GM12873 (cell line): Measurements from ENCODE around the gene SHANK1.

ENCODE experiments used
- TF ChIP-seq, protein P1 (sequence below): IDR thresholded peaks from 2 replicates; pipeline ENCODE4 v1.5.1; 2012; ENCODE audit warnings: low read depth, mild to moderate bottlenecking, moderate library complexity, low read length, control low read depth; ENCODE audit not compliant: insufficient read depth; ENCODE audit errors: missing control alignments

The SHANK1 gene

DNA sequence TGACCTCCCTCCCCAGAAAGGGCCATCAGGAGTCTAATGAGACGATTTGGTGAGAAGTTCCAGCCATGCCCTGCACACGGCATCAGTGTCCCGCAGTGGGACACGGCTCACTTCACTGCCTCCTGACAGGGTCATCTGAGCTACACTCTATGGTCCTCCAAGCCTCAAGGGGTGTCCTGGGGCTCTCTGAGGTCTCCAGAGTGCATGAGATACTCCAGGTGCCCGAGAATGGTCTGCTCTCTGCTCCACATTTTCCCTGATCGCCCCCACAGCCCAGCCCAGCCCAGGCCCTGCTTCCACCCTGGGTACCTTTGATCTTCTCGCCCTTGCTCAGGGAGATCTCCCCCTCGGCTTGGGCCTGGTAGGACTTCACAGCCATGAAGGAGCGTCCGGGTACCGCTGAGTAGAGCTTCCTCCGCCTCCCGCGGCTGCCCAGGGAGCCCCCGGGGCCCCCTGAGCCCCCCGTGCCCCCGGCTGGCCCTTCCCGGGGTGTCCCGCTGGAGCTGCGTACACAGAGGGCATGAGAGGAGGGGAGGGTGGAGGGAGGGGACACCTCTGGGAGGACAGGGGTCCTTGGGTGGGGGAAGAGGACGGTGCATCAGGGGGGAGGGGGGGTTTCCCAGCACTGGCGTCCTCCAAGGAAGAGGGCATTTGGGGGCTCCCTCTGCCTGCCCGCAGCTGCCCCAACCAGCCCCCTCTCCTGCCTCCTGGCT lies 17.3 kb downstream of the SHANK1 start:
- TF ChIP-seq, protein P1, sequence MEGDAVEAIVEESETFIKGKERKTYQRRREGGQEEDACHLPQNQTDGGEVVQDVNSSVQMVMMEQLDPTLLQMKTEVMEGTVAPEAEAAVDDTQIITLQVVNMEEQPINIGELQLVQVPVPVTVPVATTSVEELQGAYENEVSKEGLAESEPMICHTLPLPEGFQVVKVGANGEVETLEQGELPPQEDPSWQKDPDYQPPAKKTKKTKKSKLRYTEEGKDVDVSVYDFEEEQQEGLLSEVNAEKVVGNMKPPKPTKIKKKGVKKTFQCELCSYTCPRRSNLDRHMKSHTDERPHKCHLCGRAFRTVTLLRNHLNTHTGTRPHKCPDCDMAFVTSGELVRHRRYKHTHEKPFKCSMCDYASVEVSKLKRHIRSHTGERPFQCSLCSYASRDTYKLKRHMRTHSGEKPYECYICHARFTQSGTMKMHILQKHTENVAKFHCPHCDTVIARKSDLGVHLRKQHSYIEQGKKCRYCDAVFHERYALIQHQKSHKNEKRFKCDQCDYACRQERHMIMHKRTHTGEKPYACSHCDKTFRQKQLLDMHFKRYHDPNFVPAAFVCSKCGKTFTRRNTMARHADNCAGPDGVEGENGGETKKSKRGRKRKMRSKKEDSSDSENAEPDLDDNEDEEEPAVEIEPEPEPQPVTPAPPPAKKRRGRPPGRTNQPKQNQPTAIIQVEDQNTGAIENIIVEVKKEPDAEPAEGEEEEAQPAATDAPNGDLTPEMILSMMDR, result no peak

DNA sequence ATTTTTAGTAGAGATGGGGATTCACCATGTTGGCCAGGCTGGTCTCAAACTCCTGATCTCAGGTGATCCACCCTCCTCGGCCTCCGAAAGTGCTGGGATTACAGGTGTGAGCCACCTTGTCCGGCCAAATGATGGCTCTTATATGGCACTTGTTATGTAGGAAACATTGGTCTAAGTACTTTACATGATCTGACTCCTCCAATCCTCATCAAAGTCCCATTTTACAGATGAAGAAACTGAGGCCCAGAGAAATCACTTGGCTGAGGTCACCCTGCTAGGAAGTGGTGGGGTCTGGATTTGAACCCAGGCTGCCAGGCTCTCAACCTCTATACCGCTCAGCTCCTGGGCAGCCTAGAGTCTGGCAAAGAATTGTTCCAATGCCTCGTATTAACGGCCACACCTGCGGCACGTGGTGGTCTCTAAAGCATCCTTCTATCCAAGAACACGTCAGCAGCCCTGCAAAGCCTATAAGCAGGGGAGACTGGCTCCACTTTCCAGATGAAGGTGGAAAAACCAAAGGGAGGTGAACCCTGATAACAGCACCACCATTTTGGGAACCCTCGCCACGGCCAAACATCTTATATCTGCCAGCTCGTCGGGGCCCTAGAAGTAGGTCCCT lies 18.1 kb downstream of the SHANK1 start:
- TF ChIP-seq, protein P1, result no peak

DNA sequence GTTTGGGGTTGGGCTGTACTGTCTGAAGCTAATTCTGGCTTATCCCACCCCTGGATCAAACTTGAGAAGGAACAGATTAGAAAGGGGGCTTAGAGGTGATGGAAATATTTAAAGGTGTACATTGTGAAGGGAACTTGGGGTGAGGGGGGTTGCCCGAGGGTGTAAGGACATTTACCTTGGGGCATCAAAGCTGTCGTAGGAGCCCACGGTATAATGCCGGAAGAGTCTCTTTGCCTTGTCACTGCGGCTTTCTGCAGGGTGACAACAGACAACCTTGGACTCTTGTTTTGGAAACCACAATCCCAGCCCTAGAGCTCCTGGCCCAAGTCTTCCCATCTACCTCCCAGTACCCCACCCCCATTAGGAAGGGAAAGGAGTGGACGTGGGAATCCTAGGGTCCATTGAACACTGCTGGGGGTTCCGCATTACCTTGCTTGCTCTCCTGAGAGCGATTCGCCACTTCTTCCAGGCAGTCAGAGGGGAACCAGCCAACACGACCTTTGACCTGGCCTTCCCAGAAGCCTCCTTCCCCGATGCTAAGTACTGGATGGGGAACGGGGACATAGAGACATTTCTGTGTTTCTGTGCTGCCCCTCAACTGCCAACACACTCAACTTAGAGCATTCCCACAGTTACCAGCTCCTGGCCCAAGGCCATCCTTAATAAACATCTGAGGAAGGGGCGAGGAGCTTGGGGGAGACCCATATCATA lies 22.0 kb downstream of the SHANK1 start:
- TF ChIP-seq, protein P1, result no peak

DNA sequence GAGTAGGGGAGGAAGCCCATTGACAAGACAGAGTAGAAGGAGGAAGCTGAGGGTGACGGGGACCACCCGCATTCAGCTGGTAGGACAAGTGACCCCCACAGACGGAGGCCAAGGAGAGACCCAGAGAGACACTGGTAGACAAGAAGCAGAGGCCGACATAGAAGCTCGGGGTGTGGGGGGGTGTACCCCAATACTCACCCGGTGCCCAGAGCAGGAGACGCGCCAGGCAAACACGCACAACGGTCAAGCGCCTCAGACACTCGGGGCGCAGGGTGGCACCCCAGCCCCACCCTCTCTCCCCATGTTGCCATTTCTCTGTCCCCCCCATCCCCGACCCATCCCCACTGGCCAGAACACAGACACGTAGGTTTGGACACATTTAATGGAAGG lies 23.5 kb downstream of the SHANK1 start:
- TF ChIP-seq, protein P1, result no peak

DNA sequence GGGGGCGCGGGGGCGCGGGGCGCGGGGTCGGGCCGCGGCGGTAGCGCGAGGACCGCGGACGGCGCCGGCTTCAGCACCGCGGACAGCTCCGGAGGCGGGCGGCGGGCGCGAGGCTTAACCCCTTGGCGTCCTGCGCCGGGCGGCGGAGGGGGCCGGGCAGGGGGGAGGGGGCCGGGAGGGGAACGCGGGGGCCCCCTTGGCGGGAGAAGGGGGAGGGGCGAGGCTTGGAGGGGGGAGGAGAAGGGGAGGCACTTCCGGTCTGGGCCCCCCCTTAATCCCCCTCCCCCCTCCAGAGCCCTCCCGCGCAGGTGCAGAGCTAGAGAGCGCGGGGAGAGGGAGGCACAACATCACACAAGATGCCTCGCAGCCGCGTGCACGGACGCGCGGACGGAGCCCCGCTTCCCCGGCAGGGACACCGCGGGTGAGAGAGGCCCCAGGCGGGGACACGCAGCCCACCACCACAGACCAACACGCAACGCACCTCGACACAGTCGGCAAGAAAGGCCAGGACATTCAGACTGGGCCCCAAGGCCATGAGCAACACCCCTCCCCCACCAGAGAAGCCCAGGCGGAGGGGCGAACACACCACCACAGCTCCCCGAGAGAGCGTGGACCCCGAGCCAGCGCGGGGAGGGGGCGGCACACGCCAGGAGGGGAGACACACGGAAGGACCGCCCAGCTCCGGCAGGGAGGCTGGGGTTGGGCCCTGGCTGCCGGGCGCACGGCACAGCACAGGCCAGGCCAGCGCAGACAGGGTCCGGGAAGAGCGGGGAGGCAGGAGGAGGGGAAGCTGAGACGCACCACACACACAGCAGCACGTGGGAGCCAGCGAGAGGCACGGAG lies 24.1 kb downstream of the SHANK1 start:
- TF ChIP-seq, protein P1, result no peak

DNA sequence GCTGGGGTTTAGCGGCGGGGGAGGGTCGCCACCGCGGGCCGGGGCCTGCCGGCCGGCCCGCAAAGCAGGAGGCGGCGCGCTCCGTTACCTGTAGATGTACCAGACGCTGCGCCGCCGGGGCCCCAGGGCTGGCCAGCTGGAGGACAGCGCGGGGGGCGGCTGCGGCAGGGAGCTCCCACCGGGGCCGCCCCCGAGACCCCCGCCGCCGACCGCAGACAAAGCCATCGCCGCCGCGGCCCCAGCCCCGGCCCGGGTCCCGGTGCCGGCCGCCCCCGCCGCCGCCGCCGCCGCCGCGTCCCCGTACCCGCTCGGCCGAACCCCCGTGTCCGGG lies 24.8 kb downstream of the SHANK1 start:
- TF ChIP-seq, protein P1, result no peak
